GM21825 (cell line): ENCODE measurements around the gene FYCO1.

ENCODE experiments used
- ATAC-seq: cut with Tn5 transposase; IDR thresholded peaks from one replicate; pipeline ENCODE4 v1.9.1; 2021; ENCODE audit warnings: mild to moderate bottlenecking, moderate library complexity; ENCODE audit not compliant: unreplicated experiment

Gene FYCO1

GRCh38 chr3:45890405-45890804, 105.2 kb downstream of the FYCO1 start:
- no peak for ATAC-seq

- ATAC-seq, result no peak
Measured at GRCh38 chr3:45889337-45889736, 106.3 kb downstream of the FYCO1 start.

- no peak for ATAC-seq
Measured at GRCh38 chr3:45887759-45888511, 107.7 kb downstream of the FYCO1 start.

- no peak for ATAC-seq
Measured at GRCh38 chr3:45887285-45887684, 108.3 kb downstream of the FYCO1 start.

GRCh38 chr3:45885979-45886705, 109.5 kb downstream of the FYCO1 start, which contains the start of gene CCR9:
TSS of gene CCR9 (plus strand) at chr3:45886543. CDS start at chr3:45894934, 8,391 bp downstream.
- ATAC-seq, result no peak

GRCh38 chr3:45884368-45885201, 111.0 kb downstream of the FYCO1 start:
- no peak for ATAC-seq

- no peak for ATAC-seq
Measured at GRCh38 chr3:45881078-45882022, 114.3 kb downstream of the FYCO1 start.

- ATAC-seq, result no peak
Measured at GRCh38 chr3:45880725-45881077, 114.9 kb downstream of the FYCO1 start.

- ATAC-seq, result no peak
Measured at GRCh38 chr3:45878124-45878523, 117.5 kb downstream of the FYCO1 start.

GRCh38 chr3:45874677-45875346, 120.8 kb downstream of the FYCO1 start:
- no peak for ATAC-seq

- no peak for ATAC-seq
Measured at GRCh38 chr3:45873638-45874037, 122.0 kb downstream of the FYCO1 start.

- ATAC-seq, result no peak
Measured at GRCh38 chr3:45873036-45873435, 122.6 kb downstream of the FYCO1 start.

GRCh38 chr3:45872569-45872968, 123.1 kb downstream of the FYCO1 start:
- ATAC-seq, result no peak

- ATAC-seq, result no peak
Measured at GRCh38 chr3:45871780-45872179, 123.8 kb downstream of the FYCO1 start.

GRCh38 chr3:45870099-45870498, 125.5 kb downstream of the FYCO1 start:
- ATAC-seq, result no peak

- no peak for ATAC-seq
Measured at GRCh38 chr3:45869638-45870037, 126.0 kb downstream of the FYCO1 start.

GRCh38 chr3:45868650-45869049, 127.0 kb downstream of the FYCO1 start:
- no peak for ATAC-seq

GRCh38 chr3:45868213-45868612, 127.4 kb downstream of the FYCO1 start:
- no peak for ATAC-seq
